ENCODE results near the gene NOL12.

DNA sequence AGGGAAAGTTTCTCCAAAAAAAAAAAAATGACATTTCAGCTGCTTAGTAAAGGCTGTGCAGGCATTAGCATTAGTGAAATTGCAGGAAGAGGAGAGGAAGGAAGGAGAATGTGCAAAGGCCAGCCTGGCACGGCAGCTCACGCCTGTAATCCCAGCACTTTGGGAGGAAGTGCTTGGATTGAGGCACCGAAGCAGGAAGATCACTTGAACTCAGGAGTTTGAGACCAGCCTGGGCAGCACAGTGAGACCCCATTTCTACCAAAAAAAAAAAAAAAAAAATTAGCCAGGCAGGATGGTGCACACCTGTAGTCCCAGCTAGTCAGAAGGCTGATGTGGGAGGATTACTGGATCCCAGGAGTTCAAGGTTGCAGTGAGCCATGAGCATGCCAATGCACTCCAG lies 18.5 kb downstream of the NOL12 start:
- no peak for TF ChIP-seq POLR2A (IDR thresholded peaks at IDR 0.05)
- no peak for TF ChIP-seq CTCF (IDR thresholded peaks at IDR 0.05)
- TF ChIP-seq POLR2AphosphoS5 (IDR thresholded peaks at IDR 0.05; ENCODE audit: insufficient read depth in 1 of 2, low read depth in 1 of 2) = no peak
